KMS-11 (cell line): ENCODE results near the gene BPI.

ENCODE experiments used
- H2AFZ ChIP-seq: fragments of 200-600 bp; sonication (generic); 2 replicates; pipeline ENCODE4 v1.6.1; 2016; ENCODE audit warnings: antibody characterized with exemption, mixed run types, low read depth
- H3K27ac ChIP-seq: fragments of 200-600 bp; sonication (generic); 2 replicates; pipeline ENCODE4 v1.6.1; 2016; ENCODE audit warnings: mild to moderate bottlenecking, mixed run types
- H3K27me3 ChIP-seq: fragments of 200-600 bp; sonication (generic); 2 replicates; pipeline ENCODE4 v1.6.1; 2017; ENCODE audit warnings: mild to moderate bottlenecking, low read depth, mixed run types, moderate library complexity; ENCODE audit not compliant: insufficient read depth
- H3K36me3 ChIP-seq: fragments of 200-600 bp; sonication (generic); 2 replicates; pipeline ENCODE4 v1.6.1; 2017; ENCODE audit warnings: mild to moderate bottlenecking, mixed run types; ENCODE audit not compliant: insufficient read depth
- H3K4me1 ChIP-seq: fragments of 200-600 bp; sonication (generic); 2 replicates; pipeline ENCODE4 v1.6.1; 2016; ENCODE audit warnings: mild to moderate bottlenecking, low read depth, mixed run types; ENCODE audit not compliant: poor library complexity, severe bottlenecking
- H3K4me2 ChIP-seq: fragments of 200-600 bp; sonication (generic); 2 replicates; pipeline ENCODE4 v1.7.0; 2016; ENCODE audit warnings: mild to moderate bottlenecking, mixed run types
- H3K4me3 ChIP-seq: fragments of 200-600 bp; sonication (generic); IDR thresholded peaks from 2 replicates; pipeline ENCODE4 v1.6.1; 2017; ENCODE audit warnings: low read depth, low read length, mixed read lengths; ENCODE audit not compliant: insufficient read depth
- H3K79me2 ChIP-seq: fragments of 200-600 bp; sonication (generic); 2 replicates; pipeline ENCODE4 v1.6.1; 2016; ENCODE audit warnings: low read depth, mixed run types; ENCODE audit not compliant: insufficient read depth
- H3K9ac ChIP-seq: fragments of 200-600 bp; sonication (generic); 2 replicates; pipeline ENCODE4 v1.6.1; 2016; ENCODE audit warnings: mild to moderate bottlenecking, mixed run types
- H4K20me1 ChIP-seq: fragments of 200-600 bp; sonication (generic); 2 replicates; pipeline ENCODE4 v1.6.1; 2016; ENCODE audit warnings: mild to moderate bottlenecking, mixed run types; ENCODE audit not compliant: insufficient read depth
- CTCF ChIP-seq: fragments of 200-600 bp; sonication (generic); conservative IDR thresholded peaks from 2 replicates; pipeline ENCODE4 v1.6.1; 2017; ENCODE audit warnings: low read depth, mild to moderate bottlenecking, antibody characterized with exemption, low read length, moderate library complexity, mixed read lengths

The BPI gene

GRCh38 chr20:38357653-38358207, 53.8 kb downstream of the BPI start:
- H3K4me3 ChIP-seq, result no peak overlapping the region
- no peaks in the 10 kb centered on the region for H3K4me1 ChIP-seq
- no peak overlapping the region for H3K27ac ChIP-seq
- no peaks in the 10 kb centered on the region for H3K36me3 ChIP-seq
- no peak for TF ChIP-seq CTCF
- H3K27me3 ChIP-seq, result no peaks in the 10 kb centered on the region
- H2AFZ ChIP-seq, result no peak overlapping the region
- no peak overlapping the region for H3K9ac ChIP-seq
- H3K79me2 ChIP-seq, result no peaks in the 10 kb centered on the region
- no peaks in the 10 kb centered on the region for H4K20me1 ChIP-seq
- no peak overlapping the region for H3K4me2 ChIP-seq

GRCh38 chr20:38358556-38358955, 54.6 kb downstream of the BPI start:
- no peak overlapping the region for H2AFZ ChIP-seq

DNA sequence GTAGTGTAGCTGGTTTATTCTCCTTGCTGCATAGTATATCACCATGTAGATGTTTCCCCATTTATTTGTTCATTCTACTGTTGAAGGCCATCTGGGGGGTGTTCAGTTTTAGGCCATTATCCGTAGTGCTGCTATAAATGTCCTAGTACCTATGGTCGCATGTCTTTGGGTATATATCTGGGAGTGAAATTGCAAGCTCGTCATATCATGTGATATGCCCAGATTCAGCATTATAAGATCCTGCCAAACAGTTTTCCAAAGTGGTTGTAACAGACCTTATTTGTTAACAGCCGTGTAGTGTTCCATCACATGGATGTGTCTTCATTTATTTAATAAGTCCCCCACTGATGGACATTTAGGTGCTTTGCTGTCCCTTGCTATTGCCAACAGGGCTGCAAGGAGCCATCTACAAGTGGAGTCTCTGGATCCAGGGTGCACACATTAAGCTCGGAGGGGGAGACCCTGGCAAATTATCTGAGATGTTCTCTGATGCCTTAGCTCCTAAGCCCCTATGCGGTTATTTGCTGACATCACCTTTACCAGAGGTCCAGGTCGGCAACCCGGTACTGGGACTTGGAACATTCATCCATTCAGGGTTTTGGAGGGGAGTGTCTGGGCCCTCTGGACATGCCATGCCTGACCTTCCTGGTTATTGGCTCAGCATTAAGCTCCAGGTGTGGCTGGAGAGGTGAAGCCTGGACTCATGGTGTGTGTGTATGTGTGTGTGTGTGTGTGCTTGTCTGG, 59.2 kb downstream of the BPI start:
- Histone ChIP-seq H3K9ac (no peak overlapping the region), H4K20me1 (no peaks in the 10 kb centered on the region), H3K79me2 (no peaks in the 10 kb centered on the region), H2AFZ (no peak overlapping the region), H3K27me3 (no peaks in the 10 kb centered on the region), H3K4me1 (no peaks in the 10 kb centered on the region), H3K4me2 (no peak overlapping the region), H3K4me3 (no peak overlapping the region), H3K36me3 (no peaks in the 10 kb centered on the region), H3K27ac (no peak overlapping the region)
- no peak for TF ChIP-seq CTCF

More at GRCh38 chr20:38358556-38358955, 54.6 kb downstream of the BPI start:
- Histone ChIP-seq H4K20me1 (no peaks in the 10 kb centered on the region), H3K79me2 (no peaks in the 10 kb centered on the region), H3K4me2 (no peak overlapping the region), H3K4me1 (no peaks in the 10 kb centered on the region), H3K27ac (no peak overlapping the region), H3K27me3 (no peaks in the 10 kb centered on the region), H3K36me3 (no peaks in the 10 kb centered on the region), H3K4me3 (no peak overlapping the region), H3K9ac (no peak overlapping the region)
- no peak for TF ChIP-seq CTCF

DNA sequence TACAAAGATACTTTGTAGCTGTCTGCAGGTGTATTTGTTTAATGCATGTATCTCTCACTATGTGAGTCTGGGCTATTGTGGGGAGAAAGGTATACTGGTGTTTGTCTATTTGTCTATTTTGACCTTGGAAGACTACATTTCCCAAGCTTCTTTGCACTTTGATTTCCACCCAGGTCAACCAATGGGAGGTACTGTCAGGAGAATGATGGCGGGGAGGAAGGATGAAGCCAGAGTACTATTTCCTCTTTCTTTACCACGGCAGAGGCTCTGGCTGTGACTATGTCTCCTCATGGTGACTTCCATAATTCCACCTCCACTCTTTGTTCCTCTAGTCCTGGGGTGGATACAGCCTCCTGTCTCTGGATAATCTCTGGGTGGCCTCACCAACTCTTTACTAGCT, 65.4 kb downstream of the BPI start:
- H4K20me1 ChIP-seq, result no peaks in the 10 kb centered on the region
- H3K27me3 ChIP-seq, result no peaks in the 10 kb centered on the region
- no peaks in the 10 kb centered on the region for H3K79me2 ChIP-seq
- no peak overlapping the region for H3K4me3 ChIP-seq
- TF ChIP-seq CTCF, result no peak
- H3K27ac ChIP-seq, result no peak overlapping the region
- no peaks in the 10 kb centered on the region for H3K4me1 ChIP-seq
- H2AFZ ChIP-seq, result peak overlapping the region; percentile 61
- no peaks in the 10 kb centered on the region for H3K36me3 ChIP-seq
- no peak overlapping the region for H3K4me2 ChIP-seq
- H3K9ac ChIP-seq, result no peak overlapping the region
